ENCODE measurements around the gene PPP2R5C.
A peak's percentile ranks its signal among the peaks of the same experiment; 100 is the strongest.

Gene PPP2R5C

GRCh38 chr14:101872346-101872745, 110.8 kb downstream of the PPP2R5C start:
- no peak for DNase-seq

- no peak for DNase-seq
Observed at GRCh38 chr14:101873076-101873825, 111.7 kb downstream of the PPP2R5C start.

- DNase-seq: no peak
Observed at GRCh38 chr14:101873991-101874390, 112.5 kb downstream of the PPP2R5C start.

DNA sequence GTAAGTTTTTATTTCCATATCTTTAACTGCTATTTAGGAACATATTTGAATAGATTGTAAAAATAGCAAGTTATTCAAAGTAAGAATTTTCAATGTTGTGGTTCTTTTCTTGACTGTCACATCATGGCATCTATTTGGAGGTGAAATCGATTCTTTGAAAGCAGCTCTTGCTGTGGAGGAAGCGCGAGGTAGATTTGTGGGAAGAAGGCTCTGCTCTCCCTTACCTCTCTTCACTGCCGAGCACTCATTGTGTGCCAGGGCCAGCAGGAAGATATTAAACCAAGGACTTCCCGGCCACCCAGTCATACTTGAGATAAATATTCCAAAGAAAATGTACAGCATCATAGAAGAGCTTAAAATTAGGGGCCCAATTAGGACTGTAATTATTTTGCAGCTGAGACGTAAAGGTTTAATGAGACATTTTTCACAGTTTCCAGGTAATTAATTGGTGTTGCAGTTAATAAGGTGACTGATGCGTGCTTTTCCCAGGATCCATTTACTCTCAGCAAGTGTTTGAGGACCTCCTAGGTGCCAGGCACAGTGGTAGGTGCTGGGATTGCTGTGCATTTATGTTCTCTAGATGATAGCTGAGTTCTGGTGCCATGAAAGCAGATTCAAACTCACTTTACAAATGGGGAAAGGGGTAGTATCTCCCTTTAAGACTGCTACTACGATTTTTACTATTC, 113.7 kb downstream of the PPP2R5C start:
- DNase-seq: no peak

- no peak for DNase-seq
Observed at GRCh38 chr14:101875727-101876554, 114.4 kb downstream of the PPP2R5C start.

- DNase-seq: peak; percentile 90
Observed at GRCh38 chr14:101876555-101876938, 115.0 kb downstream of the PPP2R5C start.

DNA sequence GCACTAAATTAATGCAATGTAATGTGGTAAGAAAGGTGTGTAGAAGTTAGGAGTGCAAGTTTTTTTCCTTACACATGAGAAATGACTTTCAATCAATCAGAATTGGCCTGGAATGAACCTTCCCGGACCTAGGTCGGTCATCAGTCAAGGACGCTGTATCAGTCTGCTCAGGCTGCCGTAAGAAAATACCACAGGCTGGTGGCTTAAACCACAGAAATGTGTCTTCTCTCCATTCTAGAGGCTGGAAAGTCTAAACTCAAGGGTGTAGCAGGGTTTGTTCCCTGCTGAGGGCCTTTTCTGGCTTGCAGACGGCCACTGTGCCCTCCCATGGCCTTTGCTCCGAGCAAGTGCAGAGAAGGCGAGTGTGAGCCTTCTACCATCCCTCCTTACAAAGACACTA, 116.3 kb downstream of the PPP2R5C start:
- DNase-seq: no peak

DNA sequence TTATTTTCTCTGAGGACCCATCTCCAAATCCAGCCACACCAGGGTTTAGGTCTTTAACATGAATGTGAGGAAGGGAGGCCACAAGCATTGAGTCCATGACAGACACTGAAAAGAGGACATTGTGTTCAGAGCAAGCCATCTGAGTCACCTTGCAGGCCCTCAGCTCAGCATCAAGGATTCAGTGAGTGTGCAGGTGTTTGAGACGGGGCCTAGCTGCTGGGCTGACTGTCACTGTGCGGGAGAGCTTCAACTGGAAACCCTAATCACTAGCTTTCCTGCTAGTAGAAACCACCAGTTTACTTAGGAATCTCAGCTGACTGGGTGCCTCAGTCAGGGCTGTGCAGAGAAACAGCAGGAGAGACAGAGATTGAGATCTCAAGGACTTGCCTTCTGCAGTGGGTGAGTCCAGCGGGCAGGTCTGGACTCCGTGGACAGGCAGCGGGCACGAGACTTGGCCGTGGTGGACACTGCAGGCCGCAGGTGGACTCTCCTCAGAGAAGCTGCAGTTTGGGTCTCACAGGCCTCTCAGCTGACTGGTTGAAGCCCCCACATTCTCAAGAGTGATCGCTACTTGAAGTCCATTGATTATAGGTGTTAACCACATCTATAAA, 116.8 kb downstream of the PPP2R5C start:
- DNase-seq: no peak

DNA sequence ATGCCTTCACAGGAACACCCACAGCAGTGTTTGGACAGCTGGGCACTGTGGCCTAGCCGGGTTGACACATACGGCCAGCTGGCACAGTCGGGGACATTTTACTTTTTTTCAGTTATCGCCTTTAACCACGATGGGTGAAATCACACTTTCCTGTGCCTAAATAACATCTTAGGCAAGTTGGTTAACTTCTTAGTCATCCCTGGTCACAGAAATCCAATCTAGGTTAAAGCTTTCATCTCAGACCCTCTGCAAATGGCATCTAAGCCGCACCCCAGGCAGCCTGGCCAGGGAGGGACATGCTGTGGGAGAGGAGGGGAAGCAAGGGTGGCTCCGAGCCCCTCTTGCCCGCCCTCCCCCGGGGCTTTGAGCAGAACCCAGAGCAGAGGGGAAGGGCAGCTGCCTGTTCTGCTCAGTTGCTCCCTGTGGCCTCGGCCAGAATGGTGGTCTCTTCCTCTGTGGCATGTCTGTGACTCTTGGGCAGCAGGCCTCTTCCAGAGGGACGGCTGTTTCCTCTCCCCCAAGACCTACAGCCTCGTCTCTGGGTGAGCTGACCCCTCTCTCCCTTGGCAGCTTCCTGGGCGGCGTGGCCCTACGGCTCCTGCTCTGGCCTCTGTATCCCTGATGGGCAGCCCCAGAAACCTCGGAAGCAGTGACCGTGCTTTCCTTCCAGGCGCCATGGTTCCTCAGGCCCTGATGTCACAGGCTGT, 117.5 kb downstream of the PPP2R5C start:
- DNase-seq: no peak

DNA sequence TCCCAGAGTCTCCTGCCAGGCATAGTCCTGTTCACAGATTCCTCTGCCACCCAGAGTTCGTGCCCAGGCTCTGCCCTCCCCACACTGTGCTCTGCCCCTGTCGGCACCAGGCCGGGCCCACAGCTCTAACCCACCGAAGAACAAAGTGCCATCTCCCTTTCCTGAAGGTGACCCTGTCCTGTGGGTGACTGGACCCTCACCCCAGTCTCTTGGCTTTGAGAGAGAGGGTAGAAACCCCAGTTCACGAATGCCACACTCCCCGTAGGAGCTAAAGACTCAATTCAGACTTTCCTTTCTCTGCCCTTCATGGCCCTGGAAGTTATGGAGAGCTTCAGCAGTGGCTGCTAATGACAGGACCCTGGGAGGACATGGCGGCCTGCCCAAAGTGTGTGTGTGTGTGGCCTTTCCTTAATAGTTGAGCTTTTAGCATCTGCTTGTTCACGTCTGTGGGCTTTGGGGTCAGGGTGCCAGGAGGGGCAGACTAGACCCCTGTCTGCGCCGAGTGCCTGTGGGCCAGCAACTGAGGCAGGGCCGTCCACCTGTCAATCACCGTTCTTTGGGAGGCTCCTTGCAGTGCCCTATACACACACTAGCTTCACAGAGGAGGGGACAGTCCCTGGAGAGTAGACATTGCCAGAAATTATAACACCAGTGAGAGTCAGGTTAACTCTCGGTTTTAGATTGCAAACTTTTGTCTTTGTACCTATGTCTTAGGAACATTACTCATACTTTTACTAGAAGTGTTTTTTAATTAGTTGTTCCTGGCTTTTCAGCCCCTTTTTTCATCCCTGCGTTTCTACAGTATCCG, 118.2 kb downstream of the PPP2R5C start:
- no peak for DNase-seq

GRCh38 chr14:101881426-101881825, 119.9 kb downstream of the PPP2R5C start:
- DNase-seq: no peak

DNA sequence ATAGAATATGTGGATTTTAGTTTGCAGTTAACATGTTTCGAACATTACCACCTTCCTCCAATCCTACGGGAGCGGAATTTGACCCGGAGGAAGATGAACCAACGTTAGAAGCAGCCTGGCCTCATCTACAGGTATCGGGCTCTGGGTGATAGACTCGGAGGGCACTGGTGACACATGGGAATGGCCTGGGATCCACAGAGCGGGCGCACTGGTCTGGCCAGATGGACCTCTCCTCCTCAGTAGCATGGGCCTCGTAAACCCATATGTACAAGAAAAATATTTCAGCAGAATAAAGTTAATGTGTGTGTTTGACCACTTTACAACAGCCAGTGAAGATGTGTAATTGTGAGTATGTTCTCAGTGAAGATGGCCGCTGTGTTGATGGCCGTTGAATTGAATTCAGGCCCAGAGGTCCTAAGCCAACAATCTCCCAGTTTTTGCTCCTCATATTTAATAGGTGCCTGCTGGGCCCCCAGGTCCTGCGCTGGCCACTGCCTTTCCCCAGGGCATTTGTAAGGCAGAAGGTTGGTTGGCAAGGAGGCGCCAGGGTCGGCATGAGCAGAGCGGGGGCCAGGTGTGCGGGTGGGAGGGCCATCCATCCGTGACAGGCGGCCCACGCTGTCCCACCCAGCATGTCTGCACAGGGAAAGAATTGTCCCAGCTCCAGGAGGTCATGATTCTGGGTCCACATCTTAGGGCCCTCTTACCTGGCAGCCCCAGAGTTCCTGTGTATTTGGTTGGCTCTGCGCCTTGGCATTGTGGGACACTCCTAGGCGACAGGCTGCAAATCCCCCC, 120.8 kb downstream of the PPP2R5C start:
- DNase-seq: no peak

- DNase-seq: no peak
Observed at GRCh38 chr14:101884089-101884933, 122.8 kb downstream of the PPP2R5C start.

DNA sequence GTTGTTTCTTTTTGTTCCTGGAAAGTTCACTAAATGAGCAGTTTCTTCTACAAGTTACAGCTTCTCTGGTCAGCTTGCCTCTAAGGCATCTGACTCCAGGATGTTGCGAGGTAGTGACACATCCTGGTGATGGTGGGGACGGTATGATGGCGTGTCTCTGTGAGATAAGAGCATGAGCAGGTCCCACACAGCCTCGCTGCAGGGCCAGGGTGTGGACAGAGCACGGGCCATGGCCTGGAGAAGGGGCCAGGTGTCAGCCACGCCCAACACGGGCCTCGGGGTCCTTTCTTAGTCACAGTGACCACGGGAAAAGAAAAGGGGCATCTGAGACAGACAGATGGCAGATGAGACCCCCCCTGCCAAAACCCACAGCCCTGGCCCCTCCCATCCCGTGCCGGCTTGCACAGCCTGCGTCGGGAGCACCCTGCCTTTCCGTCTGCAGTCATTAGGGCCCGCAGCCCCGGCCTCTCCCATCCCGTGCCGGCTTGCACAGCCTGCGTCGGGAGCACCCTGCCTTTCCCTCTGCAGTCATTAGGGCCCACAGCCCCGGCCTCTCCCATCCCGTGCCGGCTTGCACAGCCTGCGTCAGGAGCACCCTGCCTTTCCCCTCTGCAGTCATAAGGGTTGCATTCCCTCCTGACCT, 123.5 kb downstream of the PPP2R5C start:
- DNase-seq: no peak

- DNase-seq: no peak
Observed at GRCh38 chr14:101887219-101887618, 125.7 kb downstream of the PPP2R5C start.

DNA sequence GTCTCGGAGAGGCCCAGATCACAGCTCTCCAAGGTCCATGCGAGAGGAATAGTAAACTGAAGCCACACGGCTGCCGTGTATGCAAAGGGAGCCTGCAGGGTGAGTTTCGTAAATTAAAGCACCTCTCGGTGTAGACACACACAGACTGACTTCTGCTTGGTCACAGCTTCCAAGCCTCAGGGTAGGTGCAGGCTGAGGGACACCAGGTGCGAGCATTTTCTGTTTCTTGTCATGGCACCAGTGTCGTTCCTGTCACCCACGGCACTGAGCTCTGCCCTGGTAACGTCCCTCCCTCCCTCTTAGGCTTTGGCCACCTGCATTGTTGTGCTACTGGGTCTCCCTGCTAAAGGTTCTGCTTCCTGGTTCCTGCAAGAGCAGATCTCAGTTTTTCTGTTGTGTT, 126.7 kb downstream of the PPP2R5C start:
- DNase-seq: no peak

DNA sequence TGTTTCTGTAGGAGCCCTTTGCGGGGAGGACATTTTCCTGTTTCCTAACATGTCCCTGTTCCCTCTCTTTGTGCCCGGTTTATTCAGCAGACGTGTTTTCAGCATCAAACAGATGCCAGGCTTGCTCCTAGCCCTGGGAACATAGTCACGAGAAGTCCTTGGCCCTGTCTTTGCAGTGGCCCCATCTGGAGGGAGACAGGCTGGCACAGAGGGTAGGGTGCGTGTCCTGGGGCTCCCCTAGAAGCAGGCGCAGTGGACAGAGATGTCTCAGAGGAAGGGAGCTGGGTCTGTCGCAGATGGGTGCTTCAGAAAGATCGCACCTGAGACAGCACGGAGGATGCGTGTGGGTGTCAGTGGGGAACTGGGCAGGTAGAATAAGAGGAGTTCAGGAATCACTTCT, 127.9 kb downstream of the PPP2R5C start:
- DNase-seq: no peak

GRCh38 chr14:101889898-101890297, 128.4 kb downstream of the PPP2R5C start:
- DNase-seq: no peak

- no peak for DNase-seq
Observed at GRCh38 chr14:101891471-101891870, 130.0 kb downstream of the PPP2R5C start.
